ENCODE results near the gene WDR1. TPM values are rescaled to one million over a fixed set of nuclear protein-coding genes. Genes with fewer than 3 reads are reported as not detected.

The WDR1 gene
- total and polyA plus RNA-seq, 7 experiments from 2014 or later: 242 to 470 (median 330) TPM

DNA sequence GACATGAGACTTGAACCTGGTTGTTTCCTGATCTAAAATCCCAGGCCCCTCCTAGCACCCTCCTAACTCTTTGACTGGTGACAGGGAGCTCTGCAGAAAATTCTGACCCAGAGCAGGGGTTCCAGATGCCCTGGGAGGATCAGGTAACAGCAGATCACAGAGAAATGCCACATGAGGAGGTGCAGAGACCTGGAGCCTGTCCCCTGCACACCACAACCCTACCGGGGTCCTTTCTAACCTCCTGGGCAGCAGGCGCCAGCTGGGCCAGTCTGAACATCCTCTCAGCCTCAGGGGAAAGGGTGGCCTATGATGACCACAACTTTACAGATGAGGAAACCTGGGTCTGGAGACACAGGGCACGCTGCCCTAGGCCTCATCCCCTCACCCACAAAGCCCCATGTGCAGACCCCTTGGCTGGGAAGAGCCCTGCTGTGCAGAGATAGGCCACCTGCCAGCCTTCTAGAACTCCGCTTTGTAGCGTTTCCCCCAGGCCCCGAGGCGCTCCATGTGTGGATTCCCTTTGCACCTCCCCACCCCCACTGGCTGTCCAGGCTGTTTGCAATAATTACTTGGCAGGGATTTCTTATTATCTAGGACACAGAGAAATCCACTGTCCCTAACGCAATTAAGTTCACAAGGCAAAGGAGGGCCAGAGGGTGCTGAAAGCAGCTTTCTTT, 36.5 kb downstream of the WDR1 start:
- POLR2A ChIA-PET: interaction anchor here (1.7 to 2.1 kb wide), 2 partner anchors 15 to 37 kb away, joined by 4 to 5 read pairs; no protein-coding TSS in a partner anchor
- H3K9me3 ChIP-seq (ENCODE audit: control insufficient read depth in 2 of 3, low read length in 3 of 3): no peaks in the 10 kb centered on the region
- CTCF ChIA-PET: no interaction called here

DNA sequence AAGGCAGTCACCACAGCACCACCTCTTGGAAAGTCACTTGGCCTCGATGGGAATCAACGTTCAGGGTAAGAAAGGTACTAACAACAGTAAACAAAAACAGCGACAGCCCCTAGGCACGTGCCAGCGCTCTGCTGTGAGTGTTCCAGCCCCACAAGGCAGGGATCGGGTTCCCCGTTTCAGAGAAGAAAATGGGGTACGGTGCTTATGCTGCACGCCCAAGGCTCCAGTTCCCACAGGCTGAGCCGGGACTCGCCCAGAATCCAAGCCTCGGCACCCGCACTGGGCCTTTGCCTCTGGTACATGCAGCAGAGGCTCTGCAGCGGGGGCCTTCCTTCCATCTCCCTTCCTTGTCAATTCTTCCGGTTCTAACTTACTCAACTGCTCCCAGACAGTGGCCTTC, 37.3 kb downstream of the WDR1 start:
- CTCF ChIA-PET: no interaction called here
- peaks cover 59 to 99% (median 81%) of the 10 kb centered on the region in 3 experiments for H3K36me3 ChIP-seq (ENCODE audit: control insufficient read depth in 2 of 3, insufficient read depth in 3 of 3, low read length in 3 of 3)
- intact Hi-C loops (cut with micrococcal nuclease): no loop called here
- Mint-ChIP-seq H3K27me3 (no peaks in the 10 kb centered on the region), H3K27ac (peak overlapping the region in 5 of 9 donors; percentile 38 to 62 (median 40)), H3K4me1 (peaks cover 0 to 7% (median 0%) of the 10 kb centered on the region in 7 donors), H3K9me3 (no peaks in the 10 kb centered on the region), H3K36me3 (peaks cover 9 to 59% (median 15%) of the 10 kb centered on the region in 5 donors), H3K4me3 (no peak overlapping the region)
- H3K27ac ChIP-seq (ENCODE audit: low read depth, low read length): no peak overlapping the region
- peaks cover 0 to 3% of the 10 kb centered on the region in 2 donors for H3K4me1 ChIP-seq (ENCODE audit: control insufficient read depth in 2 of 2, insufficient read depth in 2 of 2, low read length in 2 of 2)
- no peaks in the 10 kb centered on the region for H3K9me3 ChIP-seq (ENCODE audit: control insufficient read depth in 2 of 3, low read length in 3 of 3)
- POLR2A ChIA-PET: interaction anchor here (1.7 to 2.1 kb wide), 2 partner anchors 16 to 38 kb away, joined by 4 to 5 read pairs; no protein-coding TSS in a partner anchor
- DNase-seq (peak in 1 of 9 donors; percentile 17), ATAC-seq (no peak)
- no peaks in the 10 kb centered on the region for H3K27me3 ChIP-seq (ENCODE audit: control insufficient read depth in 2 of 2, insufficient read depth in 2 of 2, low read length in 2 of 2)
- H3K4me3 ChIP-seq (ENCODE audit: low read length): no peak overlapping the region

More for the DNA sequence above, 36.5 kb downstream of the WDR1 start:
- Histone ChIP-seq H3K27ac (ENCODE audit: low read depth, low read length) (no peak overlapping the region), H3K4me1 (ENCODE audit: control insufficient read depth in 2 of 2, insufficient read depth in 2 of 2, low read length in 2 of 2) (peaks cover 0 to 3% of the 10 kb centered on the region in 2 donors), H3K4me3 (ENCODE audit: low read length) (no peak overlapping the region), H3K36me3 (ENCODE audit: control insufficient read depth in 2 of 3, insufficient read depth in 3 of 3, low read length in 3 of 3) (peaks cover 51 to 99% (median 75%) of the 10 kb centered on the region in 3 experiments), H3K27me3 (ENCODE audit: control insufficient read depth in 2 of 2, insufficient read depth in 2 of 2, low read length in 2 of 2) (no peaks in the 10 kb centered on the region)
- intact Hi-C loops (cut with micrococcal nuclease): no loop called here
- Mint-ChIP-seq H3K27me3 (no peaks in the 10 kb centered on the region), H3K27ac (peak overlapping the region in 4 of 9 donors; percentile 33 to 62 (median 39)), H3K9me3 (no peaks in the 10 kb centered on the region), H3K4me3 (no peak overlapping the region), H3K36me3 (peaks cover 8 to 57% (median 13%) of the 10 kb centered on the region in 5 donors), H3K4me1 (peaks cover 0 to 7% (median 0%) of the 10 kb centered on the region in 7 donors)
- no peak for ATAC-seq
- DNase-seq: peak in 1 of 9 donors; percentile 8

DNA sequence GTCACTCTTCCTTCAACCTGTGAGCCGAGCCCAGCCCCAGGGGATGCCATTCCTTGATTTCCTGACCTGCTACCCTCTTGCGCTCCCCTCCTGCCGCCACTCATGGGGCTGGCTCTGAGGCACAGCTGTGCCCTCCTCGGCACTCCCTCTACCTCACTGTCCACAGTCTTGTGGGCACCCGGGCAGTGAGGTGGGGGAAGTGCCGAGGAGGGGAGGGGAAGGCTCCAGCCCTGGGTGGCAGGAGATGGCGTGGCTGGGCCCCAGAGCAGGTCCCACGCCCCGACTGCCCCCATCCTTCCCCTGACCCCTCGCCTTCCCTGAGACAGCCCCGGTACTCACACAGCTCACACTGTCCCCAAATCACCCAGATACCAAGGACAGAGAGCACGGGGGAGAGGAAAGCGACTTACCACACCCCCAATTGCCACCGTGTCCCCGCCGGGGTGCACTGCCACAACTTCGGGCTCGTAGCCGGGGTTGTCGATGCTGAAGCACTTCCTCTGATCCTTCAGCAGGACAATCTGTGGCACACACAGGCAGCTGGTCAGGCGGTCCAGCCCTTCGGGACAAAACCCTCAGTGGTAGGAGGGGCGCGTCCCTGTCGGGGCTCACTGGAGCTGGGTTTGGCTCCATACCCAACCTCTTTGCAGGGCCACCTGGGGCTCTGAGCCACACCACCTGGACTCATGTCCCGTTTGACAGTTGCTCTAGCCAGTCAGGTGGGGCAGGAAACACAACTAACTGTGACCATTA, 37.9 kb downstream of the WDR1 start:
- no peak for ATAC-seq

DNA sequence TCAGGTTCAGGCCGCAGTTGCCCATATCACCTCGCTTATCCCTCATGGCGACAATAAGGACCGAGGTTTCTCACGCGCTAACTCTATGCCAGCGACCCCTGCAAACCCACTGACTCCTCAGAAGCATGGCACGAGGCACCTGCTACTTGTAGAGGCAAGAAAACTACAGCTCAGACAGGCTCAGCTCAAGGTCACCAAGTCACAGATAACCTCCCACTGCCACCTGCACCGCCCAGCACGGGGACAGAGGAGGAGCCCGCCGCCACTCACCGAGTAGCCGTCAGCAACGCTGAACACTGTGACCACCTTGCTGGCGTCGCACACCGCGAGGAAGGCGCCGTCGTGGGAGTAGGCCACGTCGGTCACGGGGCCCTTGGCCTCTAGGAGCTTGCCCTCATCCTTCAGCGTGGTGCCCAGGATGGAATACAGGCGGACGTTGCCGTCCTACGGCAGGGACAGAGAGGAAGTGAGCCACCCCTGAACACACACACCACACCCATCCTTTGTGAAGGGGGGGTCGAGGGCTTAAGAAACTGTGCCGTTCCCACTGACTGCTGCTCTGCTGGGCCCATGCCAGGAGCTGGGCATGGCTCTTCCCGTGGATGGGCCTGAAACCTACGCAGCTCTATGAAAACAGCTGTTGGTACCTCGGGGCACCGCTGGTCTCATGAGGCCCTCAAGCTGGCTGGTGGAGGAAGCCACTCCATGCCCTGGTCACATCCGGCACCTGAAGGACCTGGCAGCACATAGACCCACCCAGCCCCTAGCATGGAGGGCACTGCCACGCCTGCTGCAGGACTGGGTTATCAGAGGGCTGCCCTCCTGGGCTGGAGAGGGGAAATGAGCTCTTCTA, 38.9 kb downstream of the WDR1 start:
- H3K9me3 Mint-ChIP-seq: no peaks in the 10 kb centered on the region
- Histone ChIP-seq H3K27ac (ENCODE audit: low read depth, low read length) (no peak overlapping the region), H3K4me1 (ENCODE audit: control insufficient read depth in 2 of 2, insufficient read depth in 2 of 2, low read length in 2 of 2) (peaks cover 0 to 3% of the 10 kb centered on the region in 2 donors), H3K36me3 (ENCODE audit: control insufficient read depth in 2 of 3, insufficient read depth in 3 of 3, low read length in 3 of 3) (peaks cover 61 to 93% (median 71%) of the 10 kb centered on the region in 3 experiments), H3K4me3 (ENCODE audit: low read length) (no peak overlapping the region), H3K27me3 (ENCODE audit: control insufficient read depth in 2 of 2, insufficient read depth in 2 of 2, low read length in 2 of 2) (no peaks in the 10 kb centered on the region), H3K9me3 (ENCODE audit: control insufficient read depth in 2 of 3, low read length in 3 of 3) (no peaks in the 10 kb centered on the region)
- peaks cover 9 to 62% (median 16%) of the 10 kb centered on the region in 5 donors for H3K36me3 Mint-ChIP-seq
- CTCF ChIA-PET: no interaction called here
- no peak overlapping the region for H3K4me3 Mint-ChIP-seq
- peaks cover 0 to 7% (median 0%) of the 10 kb centered on the region in 7 donors for H3K4me1 Mint-ChIP-seq
- H3K27ac Mint-ChIP-seq: peak overlapping the region in 3 of 9 donors; percentile 15 to 60 (median 56)
- no peaks in the 10 kb centered on the region for H3K27me3 Mint-ChIP-seq
- POLR2A ChIA-PET: interaction anchor here (0.6 to 2.1 kb wide), 3 partner anchors 18 to 71 kb away, joined by 3 to 7 read pairs (median 5); no protein-coding TSS in a partner anchor
- ATAC-seq: peak; percentile 59
- DNase-seq: peak in 1 of 9 donors; percentile 15
- intact Hi-C loops (cut with micrococcal nuclease): no loop called here

More for the DNA sequence above, 37.9 kb downstream of the WDR1 start:
- Histone ChIP-seq H3K27me3 (ENCODE audit: control insufficient read depth in 2 of 2, insufficient read depth in 2 of 2, low read length in 2 of 2) (no peaks in the 10 kb centered on the region), H3K4me1 (ENCODE audit: control insufficient read depth in 2 of 2, insufficient read depth in 2 of 2, low read length in 2 of 2) (peaks cover 0 to 3% of the 10 kb centered on the region in 2 donors), H3K27ac (ENCODE audit: low read depth, low read length) (no peak overlapping the region), H3K9me3 (ENCODE audit: control insufficient read depth in 2 of 3, low read length in 3 of 3) (no peaks in the 10 kb centered on the region), H3K4me3 (ENCODE audit: low read length) (no peak overlapping the region), H3K36me3 (ENCODE audit: control insufficient read depth in 2 of 3, insufficient read depth in 3 of 3, low read length in 3 of 3) (peaks cover 65 to 99% (median 81%) of the 10 kb centered on the region in 3 experiments)
- peaks cover 9 to 64% (median 16%) of the 10 kb centered on the region in 5 donors for H3K36me3 Mint-ChIP-seq
- intact Hi-C loops (cut with micrococcal nuclease): no loop called here
- H3K27me3 Mint-ChIP-seq: no peaks in the 10 kb centered on the region
- peak overlapping the region in 3 of 9 donors; percentile 2 to 69 (median 60) for H3K27ac Mint-ChIP-seq
- ChIA-PET CTCF (no interaction called here), POLR2A (interaction anchor here (0.6 to 2.1 kb wide), 3 partner anchors 17 to 72 kb away, joined by 3 to 7 read pairs (median 5); no protein-coding TSS in a partner anchor)
- no peak for DNase-seq
- no peaks in the 10 kb centered on the region for H3K9me3 Mint-ChIP-seq
- no peak overlapping the region for H3K4me3 Mint-ChIP-seq
- H3K4me1 Mint-ChIP-seq: peaks cover 0 to 7% (median 0%) of the 10 kb centered on the region in 7 donors

DNA sequence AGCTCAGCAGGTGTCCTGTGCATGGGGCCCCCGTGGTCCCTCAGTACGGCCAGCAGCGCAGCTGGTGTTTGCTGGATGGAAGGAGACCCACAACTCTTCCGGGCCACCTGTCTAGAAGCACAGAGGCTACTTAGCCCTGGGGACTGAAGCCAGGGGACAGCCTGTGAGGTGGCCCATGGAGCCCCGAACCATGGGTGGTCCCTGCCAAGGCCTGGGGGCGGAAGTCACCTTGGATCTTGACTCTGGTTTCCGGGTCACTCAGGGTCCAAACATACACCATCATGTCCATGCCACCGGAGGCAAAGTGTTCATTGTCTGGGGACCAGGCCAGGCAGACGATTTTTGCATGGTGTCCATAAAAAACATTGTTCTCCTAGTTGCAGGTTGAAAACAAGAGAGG, 39.5 kb downstream of the WDR1 start:
- POLR2A ChIA-PET: interaction anchor here (1.9 kb wide), 1 partner anchor 41 kb away, joined by 7 read pairs; no protein-coding TSS in a partner anchor
- no peak overlapping the region for H3K27ac ChIP-seq (ENCODE audit: low read depth, low read length)
- intact Hi-C loops (cut with micrococcal nuclease): no loop called here

DNA sequence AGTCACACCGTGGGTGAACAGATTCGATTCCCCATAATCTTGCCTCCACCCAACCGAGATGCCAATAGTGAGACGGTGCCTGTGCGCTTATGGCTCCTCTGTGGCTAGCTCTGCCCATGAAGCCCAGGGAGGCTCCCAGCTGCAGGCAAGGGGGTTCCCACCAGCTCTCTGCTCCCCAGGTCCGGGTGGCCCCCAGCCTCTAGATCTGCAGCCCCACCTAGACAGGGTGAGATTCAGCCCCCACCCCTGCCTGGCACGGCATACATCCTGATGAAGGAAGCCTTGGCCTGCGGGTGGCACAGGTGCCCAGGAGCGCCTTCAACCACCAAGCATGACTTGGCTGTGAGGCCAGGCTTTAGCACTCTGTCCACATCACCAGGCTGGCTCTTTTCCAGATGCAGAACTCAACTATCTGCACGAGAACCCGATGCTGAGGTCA, 40.6 kb downstream of the WDR1 start:
- intact Hi-C loops (cut with micrococcal nuclease): loop anchor here in 1 of 2 donors (2.0 kb wide), 2 partner anchors 19 to 41 kb away; partner anchors contain the start of gene WDR1
- Histone ChIP-seq H3K9me3 (ENCODE audit: control insufficient read depth in 2 of 3, low read length in 3 of 3) (no peaks in the 10 kb centered on the region), H3K27me3 (ENCODE audit: control insufficient read depth in 2 of 2, insufficient read depth in 2 of 2, low read length in 2 of 2) (no peaks in the 10 kb centered on the region), H3K4me1 (ENCODE audit: control insufficient read depth in 2 of 2, insufficient read depth in 2 of 2, low read length in 2 of 2) (peaks cover 0 to 3% of the 10 kb centered on the region in 2 donors), H3K36me3 (ENCODE audit: control insufficient read depth in 2 of 3, insufficient read depth in 3 of 3, low read length in 3 of 3) (peaks cover 52 to 79% (median 61%) of the 10 kb centered on the region in 3 experiments), H3K4me3 (ENCODE audit: low read length) (no peak overlapping the region), H3K27ac (ENCODE audit: low read depth, low read length) (no peak overlapping the region)
- no peak overlapping the region for H3K4me3 Mint-ChIP-seq
- H3K27me3 Mint-ChIP-seq: no peaks in the 10 kb centered on the region
- CTCF ChIA-PET: no interaction called here
- H3K4me1 Mint-ChIP-seq: peaks cover 0 to 7% (median 0%) of the 10 kb centered on the region in 7 donors
- H3K9me3 Mint-ChIP-seq: no peaks in the 10 kb centered on the region
- H3K27ac Mint-ChIP-seq: peak overlapping the region; percentile 12 to 82 (median 54)
- DNase-seq (no peak), ATAC-seq (no peak)
- POLR2A ChIA-PET: no interaction called here
- peaks cover 5 to 56% (median 16%) of the 10 kb centered on the region in 5 donors for H3K36me3 Mint-ChIP-seq

More for the DNA sequence above, 39.5 kb downstream of the WDR1 start:
- Histone ChIP-seq H3K27me3 (ENCODE audit: control insufficient read depth in 2 of 2, insufficient read depth in 2 of 2, low read length in 2 of 2) (no peaks in the 10 kb centered on the region), H3K9me3 (ENCODE audit: control insufficient read depth in 2 of 3, low read length in 3 of 3) (no peaks in the 10 kb centered on the region), H3K4me1 (ENCODE audit: control insufficient read depth in 2 of 2, insufficient read depth in 2 of 2, low read length in 2 of 2) (peaks cover 0 to 3% of the 10 kb centered on the region in 2 donors), H3K36me3 (ENCODE audit: control insufficient read depth in 2 of 3, insufficient read depth in 3 of 3, low read length in 3 of 3) (peaks cover 56 to 89% (median 65%) of the 10 kb centered on the region in 3 experiments), H3K4me3 (ENCODE audit: low read length) (no peak overlapping the region)
- ATAC-seq: no peak
- H3K27ac Mint-ChIP-seq: peak overlapping the region in 1 of 9 donors; percentile 19
- H3K9me3 Mint-ChIP-seq: no peaks in the 10 kb centered on the region
- no peak for DNase-seq
- H3K4me1 Mint-ChIP-seq: peaks cover 0 to 7% (median 0%) of the 10 kb centered on the region in 7 donors
- CTCF ChIA-PET: no interaction called here
- no peak overlapping the region for H3K4me3 Mint-ChIP-seq
- H3K36me3 Mint-ChIP-seq: peaks cover 9 to 58% (median 16%) of the 10 kb centered on the region in 5 donors
- no peaks in the 10 kb centered on the region for H3K27me3 Mint-ChIP-seq

Measured in naive thymus-derived CD4-positive, alpha-beta T cell (primary cell).